Parathyroid adenoma (tissue), 2 donors: ENCODE results near the gene HEXD.

Experiments
- H2AFZ ChIP-seq: fragments of 300-600 bp; sonication (generic); one replicate; pipeline ENCODE4 v1.7.0; 2017; ENCODE audit warnings: antibody characterized with exemption, mild to moderate bottlenecking
- H3K27ac ChIP-seq: fragments of 300-600 bp; sonication (generic); one replicate; pipeline ENCODE4 v1.7.0; 2017
- H3K27me3 ChIP-seq: fragments of 300-600 bp; sonication (generic); one replicate; pipeline ENCODE4 v1.7.0; 2017; ENCODE audit warnings: low read length; ENCODE audit not compliant: control insufficient read depth, insufficient read depth
- H3K36me3 ChIP-seq: fragments of 300-600 bp; sonication (generic); one replicate; pipeline ENCODE4 v1.7.0; 2017; ENCODE audit warnings: low read length; ENCODE audit not compliant: control insufficient read depth, insufficient read depth
- H3K4me1 ChIP-seq: fragments of 300-600 bp; sonication (generic); one replicate; pipeline ENCODE4 v1.7.0; 2017; ENCODE audit warnings: control low read depth
- H3K4me2 ChIP-seq: fragments of 300-600 bp; sonication (generic); one replicate; pipeline ENCODE4 v1.7.0; 2017; ENCODE audit warnings: low read length
- H3K4me3 ChIP-seq: fragments of 300-600 bp; sonication (generic); one replicate; pipeline ENCODE4 v1.7.0; 2017; ENCODE audit warnings: low read depth, low read length
- H3K79me2 ChIP-seq: fragments of 300-600 bp; sonication (generic); one replicate; pipeline ENCODE4 v1.7.0; 2017; ENCODE audit warnings: control low read depth
- H3K9ac ChIP-seq: fragments of 300-600 bp; sonication (generic); one replicate; pipeline ENCODE4 v1.7.0; 2017; ENCODE audit warnings: mild to moderate bottlenecking
- H3K9me3 ChIP-seq: fragments of 300-600 bp; sonication (generic); one replicate; pipeline ENCODE4 v1.7.0; 2017; ENCODE audit warnings: low read length; ENCODE audit not compliant: control insufficient read depth
- CTCF ChIP-seq: fragments of 300-600 bp; sonication (generic); IDR thresholded peaks from one replicate; pipeline ENCODE4 v1.7.0; 2017; ENCODE audit warnings: antibody characterized with exemption, mild to moderate bottlenecking
- donor health status: primary hyperparathyroidism.

The HEXD gene

GRCh38 chr17:82418001-82418986 is at the start of gene HEXD, which contains the start of gene OGFOD3:
Gene HEXD, plus strand, starts transcription at chr17:82418347. Its CDS starts 1,453 bp downstream, at chr17:82419800.
Gene OGFOD3, minus strand, starts transcription at chr17:82418586. Its CDS starts 101 bp downstream, at chr17:82418485.
- no peaks in the 10 kb centered on the region for H3K27me3 ChIP-seq
- no peaks in the 10 kb centered on the region for H3K9me3 ChIP-seq
- peak within 1 kb of the TSS; percentile 80 for H3K4me3 ChIP-seq
- H3K4me2 ChIP-seq: peak within 1 kb of the TSS; percentile 95
- peaks cover 2% of the 10 kb centered on the region for H3K79me2 ChIP-seq
- no peak within 1 kb of the TSS for H3K9ac ChIP-seq
- H3K4me1 ChIP-seq: peaks cover 11% of the 10 kb centered on the region
- peak within 1 kb of the TSS; percentile 87 for H3K27ac ChIP-seq
- TF ChIP-seq CTCF: no peak
- peak within 1 kb of the TSS; percentile 89 for H2AFZ ChIP-seq
- no peaks in the 10 kb centered on the region for H3K36me3 ChIP-seq

GRCh38 chr17:82369211-82369610 is 48.9 kb upstream of the HEXD start:
- Histone ChIP-seq H3K9ac (no peak overlapping the region), H3K4me3 (no peak overlapping the region), H3K27me3 (peaks cover 16% of the 10 kb centered on the region), H2AFZ (no peak overlapping the region), H3K4me1 (peaks cover 6% of the 10 kb centered on the region), H3K4me2 (no peak overlapping the region), H3K79me2 (no peaks in the 10 kb centered on the region), H3K9me3 (no peaks in the 10 kb centered on the region), H3K27ac (no peak overlapping the region), H3K36me3 (no peaks in the 10 kb centered on the region)
- no peak for TF ChIP-seq CTCF

GRCh38 chr17:82370471-82371332 is 47.4 kb upstream of the HEXD start:
- no peaks in the 10 kb centered on the region for H3K79me2 ChIP-seq
- peak overlapping the region; percentile 22 for H3K4me3 ChIP-seq
- no peak for TF ChIP-seq CTCF
- H2AFZ ChIP-seq: peak overlapping the region; percentile 45
- H3K9me3 ChIP-seq: no peaks in the 10 kb centered on the region
- H3K27me3 ChIP-seq: peaks cover 16% of the 10 kb centered on the region
- H3K4me1 ChIP-seq: peaks cover 6% of the 10 kb centered on the region
- no peak overlapping the region for H3K27ac ChIP-seq
- no peaks in the 10 kb centered on the region for H3K36me3 ChIP-seq
- H3K9ac ChIP-seq: no peak overlapping the region
- peak overlapping the region; percentile 52 for H3K4me2 ChIP-seq

GRCh38 chr17:82371333-82372248 is 46.6 kb upstream of the HEXD start, which contains the start of gene UTS2R:
Gene UTS2R, plus strand, starts transcription at chr17:82371765. Its CDS starts 2,560 bp downstream, at chr17:82374325.
- Histone ChIP-seq H3K4me2 (peak within 1 kb of the TSS; percentile 52), H3K27ac (no peak within 1 kb of the TSS), H3K4me1 (peaks cover 6% of the 10 kb centered on the region), H3K36me3 (no peaks in the 10 kb centered on the region), H3K79me2 (no peaks in the 10 kb centered on the region), H3K27me3 (peaks cover 16% of the 10 kb centered on the region), H3K4me3 (peak within 1 kb of the TSS; percentile 22), H2AFZ (peak within 1 kb of the TSS; percentile 45), H3K9ac (no peak within 1 kb of the TSS), H3K9me3 (no peaks in the 10 kb centered on the region)
- TF ChIP-seq CTCF: no peak
